Prostate gland (tissue), 2 donors: ENCODE results near the gene BTBD19. TPM values are rescaled to one million over a fixed set of nuclear protein-coding genes. Genes with fewer than 3 reads are reported as not detected.

Source experiments
- DNase-seq: peaks from one replicate; pipeline ENCODE4 v3.0.0-alpha.2; 2019; ENCODE audit warnings: low spot score
- H3K27ac ChIP-seq, 2 donors: fragments of 200-600 bp; sonication (generic); 2 replicates each; pipeline ENCODE4 v1.5.1; 2017 to 2019
- H3K27me3 ChIP-seq: fragments of 200-600 bp; sonication (generic); replicated peaks from 2 replicates; pipeline ENCODE4 v1.5.1; 2019; ENCODE audit not compliant: insufficient read depth
- H3K36me3 ChIP-seq, 2 donors: fragments of 200-600 bp; sonication (generic); 1 replicate in 1 of 2; 2 replicates in 1 of 2; pipeline versions ENCODE4 v1.5.1 to v1.8.1; 2017 to 2019
- H3K4me1 ChIP-seq: fragments of 200-600 bp; sonication (generic); replicated peaks from 2 replicates; pipeline ENCODE4 v1.5.1; 2019
- H3K4me3 ChIP-seq, 2 donors: fragments of 200-600 bp; sonication (generic); 2 replicates each; pipeline ENCODE4 v1.5.1; 2017 to 2019
- H3K9me3 ChIP-seq: fragments of 200-600 bp; sonication (generic); 2 replicates; pipeline ENCODE4 v1.5.1; 2017
- CTCF ChIP-seq, 4 experiments: fragments of 200-600 bp in 2 of 4; fragments of 450-650 bp in 2 of 4; sonication (generic) in 2 of 4; IDR thresholded peaks; 1 replicate in 3 of 4; 2 replicates in 1 of 4; pipeline ENCODE4 v1.5.1; 2016 to 2019; ENCODE audit warnings: antibody characterized with exemption in 4 of 4, mild to moderate bottlenecking in 2 of 4, moderate library complexity in 2 of 4
- POLR2A ChIP-seq: fragments of 450-650 bp; IDR thresholded peaks from one replicate; pipeline ENCODE4 v1.6.1; 2016; ENCODE audit warnings: antibody characterized with exemption, mild to moderate bottlenecking
- POLR2AphosphoS5 ChIP-seq: sonication (generic); formaldehyde crosslinking; IDR thresholded peaks from one replicate; pipeline ENCODE4 v1.6.1; 2017; ENCODE audit warnings: antibody characterized with exemption
- WGBS: methylation state at CpG from one replicate; pipeline ENCODE4 v1.1.5; 2018; 5-methylcytosine and 5-hydroxymethylcytosine counted together
- intact Hi-C: fragments of 100-400 bp; cut with DNase I; formaldehyde crosslinking; loops from one replicate; pipeline ENCODE4 v1.14.2; 2022
- total RNA-seq, 2 donors: library from RNA; depleted of rRNA; stranded (reverse); fragments of >200 nt; gene quantifications; one replicate each; pipeline ENCODE4 v1.1.0, GENCODE V29; 2016

The BTBD19 gene
- total RNA-seq, 2 donors from 2014 or later = 0.50 to 10.5 TPM

GRCh38 chr1:44828841-44829440 is 20.6 kb downstream of the BTBD19 start:
- H3K36me3 ChIP-seq = no peaks in the 10 kb centered on the region
- H3K4me1 ChIP-seq = no peaks in the 10 kb centered on the region
- H3K9me3 ChIP-seq = no peaks in the 10 kb centered on the region
- TF ChIP-seq CTCF (IDR thresholded peaks at IDR 0.05) (no peak), POLR2A (no peak), POLR2AphosphoS5 (no peak)
- H3K4me3 ChIP-seq = no peak overlapping the region
- no peaks in the 10 kb centered on the region for H3K27me3 ChIP-seq
- no peak for DNase-seq
- intact Hi-C loops = loop anchor here (10.0 kb wide), 1 partner anchor 476 kb away; no protein-coding TSS in a partner anchor
- H3K27ac ChIP-seq = no peak overlapping the region
- 94% methylated on average over 13 of the region's 15 CpGs for WGBS

- no peaks in the 10 kb centered on the region for H3K36me3 ChIP-seq
- intact Hi-C loops = loop anchor here (10.0 kb wide), 1 partner anchor 475 kb away; no protein-coding TSS in a partner anchor
- 84% methylated on average over 12 of the region's 12 CpGs for WGBS
- H3K9me3 ChIP-seq = no peaks in the 10 kb centered on the region
- no peak for DNase-seq
- no peak for TF ChIP-seq POLR2AphosphoS5
- no peak for TF ChIP-seq POLR2A
- no peak for TF ChIP-seq CTCF (IDR thresholded peaks at IDR 0.05)
- H3K27ac ChIP-seq = no peak overlapping the region
- H3K4me1 ChIP-seq = no peaks in the 10 kb centered on the region
- no peaks in the 10 kb centered on the region for H3K27me3 ChIP-seq
- H3K4me3 ChIP-seq = no peak overlapping the region
Measured at GRCh38 chr1:44829506-44830384, 21.4 kb downstream of the BTBD19 start.

DNA sequence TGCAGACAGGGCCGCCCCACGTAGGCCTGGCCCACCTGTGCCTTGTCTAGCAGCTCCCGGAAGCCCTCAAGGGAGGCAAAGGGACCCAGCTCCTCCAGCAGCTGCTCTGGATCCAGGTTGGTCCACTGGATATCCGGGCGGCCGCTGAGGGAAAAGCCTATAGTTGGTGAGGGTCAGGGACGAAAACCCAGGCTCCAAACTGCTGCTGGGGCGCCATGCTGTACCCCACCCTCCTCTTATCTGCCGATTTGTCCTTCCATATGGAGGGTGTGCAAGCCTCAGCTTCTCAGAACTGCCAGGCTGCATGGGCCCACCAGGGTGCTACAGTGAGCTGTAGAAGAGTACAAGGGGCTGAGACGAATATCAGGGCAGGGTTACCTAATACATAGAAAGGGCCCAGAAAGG is 22.6 kb downstream of the BTBD19 start:
- TF ChIP-seq POLR2AphosphoS5 (no peak), CTCF (IDR thresholded peaks at IDR 0.05) (no peak), POLR2A (no peak)
- WGBS = 86% methylated on average over 10 of the region's 10 CpGs
- intact Hi-C loops = no loop called here
- no peak overlapping the region for H3K4me3 ChIP-seq
- H3K4me1 ChIP-seq = no peaks in the 10 kb centered on the region
- no peak for DNase-seq
- no peaks in the 10 kb centered on the region for H3K27me3 ChIP-seq
- H3K27ac ChIP-seq = no peak overlapping the region
- H3K36me3 ChIP-seq = no peaks in the 10 kb centered on the region
- no peaks in the 10 kb centered on the region for H3K9me3 ChIP-seq

DNA sequence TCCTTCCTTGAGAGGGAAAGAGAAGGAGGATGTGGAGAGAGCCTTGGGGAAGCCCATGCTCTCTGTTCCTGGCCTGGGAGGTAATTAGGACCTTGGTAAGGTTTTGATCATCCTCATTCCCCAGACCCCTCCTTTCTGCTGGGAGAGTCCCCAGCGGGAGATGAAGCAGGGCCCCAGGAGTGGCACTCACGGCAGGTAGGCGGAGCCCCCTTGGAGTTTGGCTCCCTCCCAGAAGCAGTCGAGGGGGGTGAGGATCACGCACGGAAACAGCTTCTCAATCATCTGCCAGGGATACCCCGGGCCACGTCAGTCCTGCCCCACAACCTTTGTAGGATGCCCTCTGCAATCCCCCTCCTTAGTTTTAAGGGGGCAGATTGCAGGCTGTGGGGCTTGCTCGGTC is 23.2 kb downstream of the BTBD19 start:
- WGBS = 33% methylated on average over 9 of the region's 9 CpGs
- Histone ChIP-seq H3K9me3 (no peaks in the 10 kb centered on the region), H3K36me3 (no peaks in the 10 kb centered on the region), H3K4me1 (no peaks in the 10 kb centered on the region), H3K27ac (no peak overlapping the region), H3K4me3 (no peak overlapping the region), H3K27me3 (no peaks in the 10 kb centered on the region)
- no peak for DNase-seq
- TF ChIP-seq POLR2AphosphoS5 (no peak), POLR2A (no peak), CTCF (IDR thresholded peaks at IDR 0.05) (no peak)
- intact Hi-C loops = no loop called here
